ENCODE data around the gene TIPARP. TPM values are rescaled to one million over a fixed set of nuclear protein-coding genes. Genes with fewer than 3 reads are reported as not detected.
"Not testable (repeated sequence)": the region's sequence is repeated elsewhere in the genome, so short reads cannot be mapped to it uniquely, and the experiment has no call there.

The TIPARP gene
- total RNA-seq, 1 donor = 213 TPM

DNA sequence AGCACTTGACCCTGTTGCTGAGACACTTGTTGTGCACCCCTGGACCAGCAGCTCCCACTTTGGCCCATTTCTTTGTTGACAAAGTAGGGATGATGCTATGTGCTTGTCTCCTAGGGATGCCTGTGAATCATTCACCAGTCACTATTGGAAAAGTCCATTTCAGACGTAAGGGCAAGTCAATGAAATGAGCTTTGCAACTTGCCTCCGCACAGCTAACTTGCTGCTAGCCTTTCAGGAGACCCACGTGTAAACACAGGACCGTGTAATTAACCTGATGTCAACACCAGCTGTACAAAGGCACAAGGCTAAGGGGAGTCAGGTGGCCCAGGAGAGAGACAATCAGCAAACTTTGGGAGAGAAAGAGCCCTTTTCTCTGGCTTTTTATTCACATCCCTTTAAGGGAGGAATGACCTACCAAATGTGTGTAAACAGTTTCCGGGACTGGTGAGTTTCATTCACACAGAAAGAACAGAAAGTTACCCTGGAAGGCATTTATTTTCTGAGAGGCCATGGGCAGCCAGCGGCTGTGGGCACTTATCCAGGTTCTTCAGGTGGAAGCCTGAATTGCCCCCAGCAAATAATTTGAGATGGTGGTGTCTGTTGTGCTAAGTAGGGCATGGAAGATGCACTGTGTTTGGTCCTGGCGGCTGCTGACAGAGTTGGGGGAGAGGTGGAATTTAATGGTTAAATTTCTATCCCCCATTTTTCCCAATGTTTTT is 54.0 kb downstream of the TIPARP start:
- H3K4me3 ChIP-seq (ENCODE audit: low read length) = no peak overlapping the region
- H3K9me3 ChIP-seq (ENCODE audit: low read depth, low read length) = no peaks in the 10 kb centered on the region
- no peaks in the 10 kb centered on the region for H3K4me1 ChIP-seq (ENCODE audit: insufficient read depth, low read length)
- no peaks in the 10 kb centered on the region for H3K27me3 ChIP-seq (ENCODE audit: insufficient read depth, low read length)

- Histone ChIP-seq H3K27me3 (ENCODE audit: insufficient read depth, low read length) (no peaks in the 10 kb centered on the region), H3K9me3 (ENCODE audit: low read depth, low read length) (no peaks in the 10 kb centered on the region), H3K4me3 (ENCODE audit: low read length) (no peak overlapping the region), H3K4me1 (ENCODE audit: insufficient read depth, low read length) (no peaks in the 10 kb centered on the region)
Observed at GRCh38 chr3:156729460-156730179, 55.2 kb downstream of the TIPARP start.

GRCh38 chr3:156731813-156732212 is 57.4 kb downstream of the TIPARP start:
- Histone ChIP-seq H3K4me1 (ENCODE audit: insufficient read depth, low read length) (no peaks in the 10 kb centered on the region), H3K9me3 (ENCODE audit: low read depth, low read length) (no peaks in the 10 kb centered on the region), H3K4me3 (ENCODE audit: low read length) (no peak overlapping the region), H3K27me3 (ENCODE audit: insufficient read depth, low read length) (no peaks in the 10 kb centered on the region)

GRCh38 chr3:156732261-156732660 is 57.9 kb downstream of the TIPARP start:
- Histone ChIP-seq H3K4me1 (ENCODE audit: insufficient read depth, low read length) (no peaks in the 10 kb centered on the region), H3K4me3 (ENCODE audit: low read length) (no peak overlapping the region), H3K9me3 (ENCODE audit: low read depth, low read length) (no peaks in the 10 kb centered on the region), H3K27me3 (ENCODE audit: insufficient read depth, low read length) (no peaks in the 10 kb centered on the region)

GRCh38 chr3:156732715-156733421 is 58.5 kb downstream of the TIPARP start:
- Histone ChIP-seq H3K4me3 (ENCODE audit: low read length) (no peak overlapping the region), H3K27me3 (ENCODE audit: insufficient read depth, low read length) (no peaks in the 10 kb centered on the region), H3K4me1 (ENCODE audit: insufficient read depth, low read length) (no peaks in the 10 kb centered on the region)

GRCh38 chr3:156734661-156735060 is 60.3 kb downstream of the TIPARP start:
- not testable (repeated sequence) for H3K27me3 ChIP-seq (ENCODE audit: insufficient read depth, low read length); H3K4me3 ChIP-seq (ENCODE audit: low read length); H3K4me1 ChIP-seq (ENCODE audit: insufficient read depth, low read length); H3K9me3 ChIP-seq (ENCODE audit: low read depth, low read length)

More at GRCh38 chr3:156732715-156733421, 58.5 kb downstream of the TIPARP start:
- no peaks in the 10 kb centered on the region for H3K9me3 ChIP-seq (ENCODE audit: low read depth, low read length)

GRCh38 chr3:156735471-156735870 is 61.1 kb downstream of the TIPARP start:
- no peak overlapping the region for H3K4me3 ChIP-seq (ENCODE audit: low read length)
- no peaks in the 10 kb centered on the region for H3K9me3 ChIP-seq (ENCODE audit: low read depth, low read length)
- H3K27me3 ChIP-seq (ENCODE audit: insufficient read depth, low read length) = no peaks in the 10 kb centered on the region
- no peaks in the 10 kb centered on the region for H3K4me1 ChIP-seq (ENCODE audit: insufficient read depth, low read length)

DNA sequence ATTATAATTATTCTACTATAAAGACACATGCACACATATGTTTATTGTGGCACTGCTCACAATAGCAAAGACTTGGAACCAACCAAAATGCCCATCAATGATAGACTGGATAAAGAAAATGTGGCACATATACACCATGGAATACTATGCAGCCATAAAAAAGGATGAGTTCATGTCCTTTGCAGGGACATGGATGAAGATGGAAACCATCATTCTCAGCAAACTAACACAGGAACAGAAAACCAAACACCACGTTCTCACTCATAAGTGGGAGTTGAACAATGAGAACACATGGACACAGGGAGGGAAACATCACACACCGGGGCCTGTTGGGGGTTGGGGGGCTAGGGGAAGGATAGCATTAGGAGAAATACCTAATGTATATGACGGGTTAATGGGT is 62.7 kb downstream of the TIPARP start:
- H3K4me1 ChIP-seq (ENCODE audit: insufficient read depth, low read length); H3K27me3 ChIP-seq (ENCODE audit: insufficient read depth, low read length); H3K4me3 ChIP-seq (ENCODE audit: low read length); H3K9me3 ChIP-seq (ENCODE audit: low read depth, low read length): not testable (repeated sequence)

- H3K4me1 ChIP-seq (ENCODE audit: insufficient read depth, low read length) = no peaks in the 10 kb centered on the region
- no peak overlapping the region for H3K4me3 ChIP-seq (ENCODE audit: low read length)
- no peaks in the 10 kb centered on the region for H3K9me3 ChIP-seq (ENCODE audit: low read depth, low read length)
- no peaks in the 10 kb centered on the region for H3K27me3 ChIP-seq (ENCODE audit: insufficient read depth, low read length)
Observed at GRCh38 chr3:156738251-156738650, 63.9 kb downstream of the TIPARP start.

GRCh38 chr3:156739976-156740375 is 65.6 kb downstream of the TIPARP start:
- Histone ChIP-seq H3K9me3 (ENCODE audit: low read depth, low read length) (no peaks in the 10 kb centered on the region), H3K4me3 (ENCODE audit: low read length) (no peak overlapping the region)

DNA sequence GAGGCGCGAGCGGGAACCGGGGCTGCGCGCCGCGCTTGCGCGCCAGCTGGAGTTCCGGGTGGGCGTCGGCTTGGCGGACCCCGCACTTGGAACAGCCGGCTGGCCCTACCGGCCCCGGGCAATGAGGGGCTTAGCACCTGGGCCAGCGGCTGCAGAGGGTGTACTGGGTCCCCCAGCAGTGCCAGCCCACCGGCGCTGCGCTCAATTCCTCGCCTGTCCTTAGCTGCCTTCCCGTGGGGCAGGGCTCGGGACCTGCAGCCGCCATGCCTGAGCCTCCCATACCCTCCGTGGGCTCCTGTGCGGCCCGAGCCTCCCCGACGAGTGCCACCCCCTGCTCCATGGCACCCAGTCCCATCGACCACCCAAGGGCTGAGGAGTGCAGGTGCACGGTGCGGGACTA is 66.2 kb downstream of the TIPARP start:
- not testable (repeated sequence) for H3K27me3 ChIP-seq (ENCODE audit: insufficient read depth, low read length); H3K9me3 ChIP-seq (ENCODE audit: low read depth, low read length); H3K4me1 ChIP-seq (ENCODE audit: insufficient read depth, low read length); H3K4me3 ChIP-seq (ENCODE audit: low read length)

More at GRCh38 chr3:156739976-156740375, 65.6 kb downstream of the TIPARP start:
- Histone ChIP-seq H3K27me3 (ENCODE audit: insufficient read depth, low read length) (no peaks in the 10 kb centered on the region), H3K4me1 (ENCODE audit: insufficient read depth, low read length) (no peaks in the 10 kb centered on the region)

GRCh38 chr3:156741935-156742334 is 67.5 kb downstream of the TIPARP start:
- Histone ChIP-seq H3K4me1 (ENCODE audit: insufficient read depth, low read length) (no peaks in the 10 kb centered on the region), H3K27me3 (ENCODE audit: insufficient read depth, low read length) (no peaks in the 10 kb centered on the region), H3K9me3 (ENCODE audit: low read depth, low read length) (no peaks in the 10 kb centered on the region), H3K4me3 (ENCODE audit: low read length) (no peak overlapping the region)

GRCh38 chr3:156742401-156742800 is 68.0 kb downstream of the TIPARP start:
- H3K4me1 ChIP-seq (ENCODE audit: insufficient read depth, low read length) = no peaks in the 10 kb centered on the region

GRCh38 chr3:156743859-156744258 is 69.5 kb downstream of the TIPARP start:
- H3K9me3 ChIP-seq (ENCODE audit: low read depth, low read length) = no peaks in the 10 kb centered on the region

More at GRCh38 chr3:156742401-156742800, 68.0 kb downstream of the TIPARP start:
- Histone ChIP-seq H3K9me3 (ENCODE audit: low read depth, low read length) (no peaks in the 10 kb centered on the region), H3K27me3 (ENCODE audit: insufficient read depth, low read length) (no peaks in the 10 kb centered on the region), H3K4me3 (ENCODE audit: low read length) (no peak overlapping the region)

GRCh38 chr3:156744631-156745030 is 70.2 kb downstream of the TIPARP start:
- H3K4me3 ChIP-seq (ENCODE audit: low read length) = no peak overlapping the region

More at GRCh38 chr3:156743859-156744258, 69.5 kb downstream of the TIPARP start:
- Histone ChIP-seq H3K27me3 (ENCODE audit: insufficient read depth, low read length) (no peaks in the 10 kb centered on the region), H3K4me3 (ENCODE audit: low read length) (no peak overlapping the region), H3K4me1 (ENCODE audit: insufficient read depth, low read length) (no peaks in the 10 kb centered on the region)

More at GRCh38 chr3:156744631-156745030, 70.2 kb downstream of the TIPARP start:
- H3K4me1 ChIP-seq (ENCODE audit: insufficient read depth, low read length) = no peaks in the 10 kb centered on the region
- no peaks in the 10 kb centered on the region for H3K9me3 ChIP-seq (ENCODE audit: low read depth, low read length)
- H3K27me3 ChIP-seq (ENCODE audit: insufficient read depth, low read length) = no peaks in the 10 kb centered on the region

All from mononuclear cell (primary cell).